Stimulated activated CD4-positive, alpha-beta T cell treated with anti-CD3 and anti-CD28 coated beads, TNF-alpha, amount 100 ng/mL, for 48 hours (primary cell): ENCODE data around the gene ZBED4.
A peak's percentile ranks its signal among the peaks of the same experiment; 100 is the strongest.
"Not testable (repeated sequence)": the region's sequence is repeated elsewhere in the genome, so short reads cannot be mapped to it uniquely, and the experiment has no call there.

Experiments
- DNase-seq, 3 donors: peaks; one replicate each; pipeline ENCODE4 v3.0.0-alpha.2; 2020; ENCODE audit warnings: low read depth in 3 of 3

ZBED4 gene, protein sequence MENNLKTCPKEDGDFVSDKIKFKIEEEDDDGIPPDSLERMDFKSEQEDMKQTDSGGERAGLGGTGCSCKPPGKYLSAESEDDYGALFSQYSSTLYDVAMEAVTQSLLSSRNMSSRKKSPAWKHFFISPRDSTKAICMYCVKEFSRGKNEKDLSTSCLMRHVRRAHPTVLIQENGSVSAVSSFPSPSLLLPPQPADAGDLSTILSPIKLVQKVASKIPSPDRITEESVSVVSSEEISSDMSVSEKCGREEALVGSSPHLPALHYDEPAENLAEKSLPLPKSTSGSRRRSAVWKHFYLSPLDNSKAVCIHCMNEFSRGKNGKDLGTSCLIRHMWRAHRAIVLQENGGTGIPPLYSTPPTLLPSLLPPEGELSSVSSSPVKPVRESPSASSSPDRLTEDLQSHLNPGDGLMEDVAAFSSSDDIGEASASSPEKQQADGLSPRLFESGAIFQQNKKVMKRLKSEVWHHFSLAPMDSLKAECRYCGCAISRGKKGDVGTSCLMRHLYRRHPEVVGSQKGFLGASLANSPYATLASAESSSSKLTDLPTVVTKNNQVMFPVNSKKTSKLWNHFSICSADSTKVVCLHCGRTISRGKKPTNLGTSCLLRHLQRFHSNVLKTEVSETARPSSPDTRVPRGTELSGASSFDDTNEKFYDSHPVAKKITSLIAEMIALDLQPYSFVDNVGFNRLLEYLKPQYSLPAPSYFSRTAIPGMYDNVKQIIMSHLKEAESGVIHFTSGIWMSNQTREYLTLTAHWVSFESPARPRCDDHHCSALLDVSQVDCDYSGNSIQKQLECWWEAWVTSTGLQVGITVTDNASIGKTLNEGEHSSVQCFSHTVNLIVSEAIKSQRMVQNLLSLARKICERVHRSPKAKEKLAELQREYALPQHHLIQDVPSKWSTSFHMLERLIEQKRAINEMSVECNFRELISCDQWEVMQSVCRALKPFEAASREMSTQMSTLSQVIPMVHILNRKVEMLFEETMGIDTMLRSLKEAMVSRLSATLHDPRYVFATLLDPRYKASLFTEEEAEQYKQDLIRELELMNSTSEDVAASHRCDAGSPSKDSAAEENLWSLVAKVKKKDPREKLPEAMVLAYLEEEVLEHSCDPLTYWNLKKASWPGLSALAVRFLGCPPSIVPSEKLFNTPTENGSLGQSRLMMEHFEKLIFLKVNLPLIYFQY

DNA sequence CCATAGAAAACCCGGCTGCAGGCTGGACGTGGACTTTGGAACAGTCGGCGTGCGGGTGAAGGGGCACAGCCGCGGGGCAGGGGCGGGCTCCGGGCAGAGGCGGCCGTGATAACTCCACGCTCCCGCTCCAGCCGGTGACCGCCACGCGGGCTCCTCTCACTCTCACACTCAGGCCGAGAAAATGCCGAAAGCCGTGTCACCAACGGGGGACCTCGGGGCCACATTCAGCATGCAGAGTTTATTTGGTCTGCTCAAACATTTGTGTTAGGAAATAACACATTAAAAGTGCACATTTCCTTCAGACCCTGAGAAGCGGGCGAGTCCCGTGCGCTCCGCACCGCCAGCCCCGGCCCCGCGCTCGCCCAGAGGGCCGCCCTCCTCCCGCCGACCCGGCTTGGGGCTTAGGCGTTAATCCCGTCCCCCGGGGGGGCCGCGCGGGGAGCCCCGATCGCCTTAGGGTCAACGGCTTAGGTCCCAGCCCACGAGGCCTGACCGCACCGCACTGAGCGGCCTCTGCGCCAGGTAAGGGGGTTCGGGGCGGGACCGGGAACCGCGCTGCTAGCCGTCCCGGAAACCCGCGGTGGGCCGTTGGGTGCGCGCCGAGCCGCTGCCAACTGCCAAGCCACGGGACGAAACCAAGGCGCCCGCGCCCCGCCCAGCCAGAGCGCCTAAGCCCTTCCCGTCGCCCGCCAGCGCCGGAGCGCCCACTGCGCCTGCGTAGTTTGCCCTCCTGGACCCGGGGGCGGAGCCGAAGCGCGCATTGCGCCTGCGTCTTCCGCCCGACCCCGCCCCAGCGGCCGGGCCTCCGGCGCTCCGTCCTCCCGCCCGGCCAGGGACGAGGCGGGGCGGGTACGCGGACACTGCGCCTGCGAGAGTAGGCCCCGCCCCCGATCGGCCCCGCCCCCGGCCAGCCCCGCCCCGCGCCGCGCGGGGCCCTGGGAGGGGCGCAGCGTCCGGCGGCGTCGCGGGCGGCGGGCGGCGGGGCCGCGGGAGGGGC, at the start of gene ZBED4:
Gene ZBED4, plus strand, starts transcription at position 947 of the 997 bp plus-strand sequence. CDS start 29,819 bp downstream, outside the sequence.
- DNase-seq, result peak; percentile 97 to 99 (median 99)

GRCh38 chr22:49807129-49807528, 46.5 kb upstream of the ZBED4 start:
- DNase-seq, result no peak

DNA sequence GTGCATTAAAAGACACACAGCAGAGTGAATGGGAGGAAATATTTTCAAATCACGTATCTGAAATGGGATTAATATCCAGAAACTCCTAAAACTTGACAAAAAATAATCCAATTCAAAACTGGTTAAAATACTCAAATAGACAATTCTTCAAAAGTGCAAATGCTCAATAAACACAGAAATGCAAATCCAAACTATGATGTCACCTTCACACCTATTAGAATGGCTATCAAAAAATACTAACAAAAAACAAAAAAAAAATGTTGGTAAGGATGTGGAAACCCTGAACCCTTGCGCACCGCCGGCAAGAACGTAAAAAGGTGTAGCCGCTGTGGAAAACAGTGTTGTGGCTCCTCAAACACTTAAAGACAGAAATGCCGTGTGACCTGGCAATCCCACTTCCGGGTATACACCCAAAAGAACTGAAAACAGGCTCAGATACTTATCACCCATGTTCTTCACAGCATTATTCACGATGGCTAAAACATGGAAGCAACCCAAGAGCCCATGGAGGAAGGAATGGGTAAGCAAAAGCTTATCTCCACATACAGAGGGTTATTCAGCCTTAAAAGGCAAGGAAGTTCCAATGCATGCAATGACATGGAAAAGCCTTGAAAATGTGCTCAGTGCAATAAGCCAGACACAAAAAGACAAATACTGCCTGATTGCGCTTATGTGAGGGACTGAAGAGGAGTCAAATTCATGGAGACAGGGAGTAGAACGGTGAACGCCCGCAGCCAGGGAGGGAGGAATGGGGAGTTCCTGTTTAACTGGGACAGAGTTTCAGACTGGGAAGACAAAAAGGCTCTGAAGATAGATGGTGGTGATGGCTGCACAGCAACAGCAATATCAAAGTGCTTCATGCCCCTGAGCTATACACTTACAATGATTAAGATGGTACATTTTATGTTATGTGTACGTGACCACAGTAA, 45.6 kb upstream of the ZBED4 start:
- no peak for DNase-seq

DNA sequence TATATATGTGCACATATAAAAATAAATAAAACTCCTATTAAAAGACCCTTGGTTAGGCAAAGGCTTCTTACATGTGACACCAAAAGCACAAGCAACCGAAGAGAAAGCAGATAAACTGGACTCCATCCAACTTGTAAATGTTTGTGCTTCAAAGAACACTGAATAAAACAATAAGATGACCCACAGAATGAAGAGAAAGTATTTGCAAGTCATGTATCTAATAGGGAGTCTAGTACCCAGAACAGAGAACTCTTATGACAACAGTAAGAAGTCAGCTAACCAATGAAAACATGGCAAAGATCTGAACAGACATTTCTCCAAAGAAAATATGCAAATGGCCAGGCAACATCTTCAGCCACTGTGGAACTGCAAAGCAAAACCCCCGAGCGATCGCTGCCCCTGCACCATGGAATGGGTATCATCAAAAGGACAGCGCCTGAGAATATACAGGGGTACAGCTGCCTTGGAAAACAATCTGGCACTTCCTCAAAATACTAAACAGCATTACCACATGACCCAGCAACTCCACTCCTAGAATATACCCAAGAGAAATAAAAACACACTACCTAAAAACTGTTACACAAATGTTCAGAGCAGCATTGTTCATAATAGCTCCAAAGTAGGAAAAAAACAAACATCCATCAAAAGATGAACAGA, 43.2 kb upstream of the ZBED4 start:
- DNase-seq, result no peak

GRCh38 chr22:49811020-49811791, 42.4 kb upstream of the ZBED4 start:
- no peak for DNase-seq

DNA sequence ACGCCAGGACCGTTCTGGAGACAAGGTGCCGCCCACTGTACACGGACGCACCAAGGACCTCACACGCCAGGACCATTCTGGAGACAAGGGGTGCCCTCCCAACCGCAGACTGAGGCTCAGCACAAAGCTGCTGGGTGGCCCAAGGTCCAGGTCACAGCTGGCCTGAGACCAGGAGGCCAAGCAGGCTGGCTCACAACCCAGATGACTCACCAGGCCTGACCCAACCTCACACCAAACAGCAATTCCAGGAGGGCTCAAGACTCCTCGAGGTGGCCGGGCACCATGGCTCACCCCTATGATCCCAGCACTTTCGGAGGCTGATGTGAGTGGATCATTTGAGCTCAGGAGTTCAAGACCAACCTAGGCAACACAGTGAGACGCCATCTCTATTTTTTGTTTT, 40.8 kb upstream of the ZBED4 start:
- no peak for DNase-seq

GRCh38 chr22:49814164-49814686, 39.4 kb upstream of the ZBED4 start:
- no peak for DNase-seq

- DNase-seq, result no peak
These were observed 38.8 kb upstream of the ZBED4 start for GRCh38 chr22:49814856-49815255.

- no peak for DNase-seq
These were observed 38.0 kb upstream of the ZBED4 start for GRCh38 chr22:49815641-49816091.

- no peak for DNase-seq
These were observed 36.3 kb upstream of the ZBED4 start for GRCh38 chr22:49817359-49817758.

DNA sequence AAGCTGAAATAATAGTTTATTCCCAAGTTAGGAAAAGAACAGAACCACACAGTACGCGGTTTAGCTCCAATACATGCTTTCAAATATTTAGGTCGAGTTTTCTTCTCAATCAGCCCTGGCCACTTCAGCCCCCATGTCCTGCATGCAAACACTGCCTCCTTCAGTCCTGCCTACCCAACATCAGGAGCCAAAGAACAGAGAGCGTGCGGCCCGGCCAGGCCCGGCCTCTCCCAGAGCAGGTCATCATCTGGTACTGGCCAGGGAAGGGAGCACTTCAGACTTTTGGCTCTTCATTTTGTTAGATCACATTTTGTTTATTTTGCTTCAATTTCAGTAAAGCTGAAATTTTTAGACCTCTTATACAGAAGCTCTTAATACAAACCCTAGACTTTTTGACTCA, 32.7 kb upstream of the ZBED4 start:
- DNase-seq, result no peak

DNA sequence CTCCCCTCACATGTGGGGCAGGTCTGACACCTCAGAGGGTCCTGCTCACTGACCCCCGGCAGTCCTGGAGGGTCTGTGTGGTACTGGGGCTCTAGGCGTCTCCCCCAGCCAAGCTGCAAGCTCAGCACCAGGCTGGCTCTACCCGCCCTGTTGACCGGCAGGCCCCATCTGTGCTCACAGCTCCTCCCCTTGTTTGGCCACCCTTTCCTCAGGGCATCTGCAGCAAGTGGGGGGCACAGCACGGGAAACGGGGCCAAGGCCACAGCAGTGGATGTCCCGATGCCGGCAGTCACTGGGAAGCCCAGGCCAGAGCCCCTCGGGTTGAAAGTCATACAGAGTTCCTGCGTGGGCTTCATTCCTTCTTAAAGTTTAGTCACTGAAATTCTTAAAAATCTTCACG, 31.9 kb upstream of the ZBED4 start:
- not testable (repeated sequence) for DNase-seq

DNA sequence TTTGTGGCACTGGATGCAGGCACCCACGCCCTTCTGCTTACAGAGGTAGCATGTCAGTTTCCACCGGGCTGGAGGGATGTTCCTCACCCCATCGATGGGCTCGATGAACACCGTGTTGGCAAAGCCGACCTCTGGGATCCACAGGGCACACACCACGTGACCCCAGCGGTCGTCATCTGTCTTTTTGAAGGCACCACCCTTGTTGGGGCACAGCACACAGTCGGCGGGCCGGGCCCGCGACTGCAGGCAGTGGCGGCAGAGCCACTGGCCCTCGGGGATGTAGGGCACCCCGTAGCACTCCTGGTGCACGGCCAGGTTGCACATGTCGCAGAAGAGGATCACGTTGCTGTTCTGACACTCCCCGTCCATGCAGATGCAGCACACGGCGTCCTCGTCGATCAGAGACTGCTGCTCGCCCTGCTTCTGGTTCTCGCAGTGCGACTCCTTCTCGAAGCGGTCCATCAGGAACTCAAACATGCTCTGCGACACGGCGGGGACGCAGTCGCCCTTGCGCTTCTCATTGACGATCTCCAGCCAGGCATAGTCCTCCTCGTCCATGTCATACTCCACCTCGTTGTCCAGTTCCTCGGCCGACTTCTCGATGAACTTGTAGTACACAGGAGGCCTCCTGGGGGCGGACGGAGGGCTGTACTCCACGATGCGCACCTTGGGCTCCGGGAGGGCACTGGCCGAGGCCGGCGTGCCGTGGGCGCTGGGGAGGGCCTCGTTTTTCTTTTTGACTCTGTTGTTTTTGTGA, 30.2 kb upstream of the ZBED4 start:
- DNase-seq, result no peak

DNA sequence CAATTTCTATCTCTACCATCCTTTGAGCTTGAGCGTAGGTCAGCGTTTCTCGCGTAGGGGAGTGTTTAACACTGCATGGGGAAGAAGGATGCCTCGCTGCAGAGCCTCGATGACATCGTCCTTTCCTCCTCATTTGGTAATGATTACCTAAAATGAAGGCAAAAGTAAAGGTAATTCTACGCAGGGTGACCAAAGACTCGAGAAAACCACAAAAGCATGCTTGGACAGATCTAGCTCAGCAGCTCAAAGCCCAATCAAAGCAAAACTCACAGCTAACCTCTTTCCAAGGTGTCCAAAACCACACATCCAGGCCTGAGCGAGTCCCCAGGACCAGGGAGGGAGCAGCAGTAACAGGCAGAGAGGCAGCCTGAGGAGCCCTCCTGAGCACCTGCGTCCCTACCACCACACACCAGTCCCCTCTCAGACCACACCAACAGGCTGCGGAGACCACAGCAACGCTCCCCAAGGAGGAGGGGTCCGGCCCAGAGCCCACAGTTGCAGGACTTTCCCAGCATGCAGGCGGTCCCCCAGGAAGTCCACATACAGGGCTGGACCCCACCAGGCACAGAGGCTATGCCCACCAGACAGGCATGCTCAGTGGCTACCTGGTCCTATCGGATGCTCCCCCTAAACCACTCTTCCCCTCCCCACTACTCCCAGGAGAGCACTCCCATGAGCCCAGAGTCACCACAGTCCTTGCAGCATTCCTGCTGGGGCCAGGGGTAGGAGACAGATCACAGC, 29.3 kb upstream of the ZBED4 start:
- DNase-seq, result no peak

DNA sequence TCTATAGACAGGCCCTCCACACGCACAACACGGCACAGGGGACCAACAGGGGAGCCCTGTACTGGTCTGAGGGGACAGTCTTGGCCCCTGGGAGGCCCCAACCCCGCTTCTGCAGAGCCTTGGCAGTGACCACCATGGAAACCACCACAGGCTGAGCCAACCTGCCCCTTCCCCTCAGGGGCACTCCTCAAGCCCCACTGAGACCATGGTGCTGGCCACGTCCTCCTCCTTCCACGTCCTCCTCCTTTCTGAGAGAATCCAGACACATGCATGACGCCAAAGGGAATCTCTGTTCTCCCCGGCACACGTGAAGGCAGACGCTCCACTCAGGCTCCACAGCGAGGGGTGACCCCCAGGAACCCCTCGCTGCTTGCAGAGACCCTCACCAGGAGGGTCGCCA, 28.7 kb upstream of the ZBED4 start:
- no peak for DNase-seq

- no peak for DNase-seq
These were observed 28.2 kb upstream of the ZBED4 start for GRCh38 chr22:49825436-49825835.
